Measurements from ENCODE around the gene CARD14. TPM values are rescaled to one million over a fixed set of nuclear protein-coding genes. Genes with fewer than 3 reads are reported as not detected.

Gene CARD14
- total RNA-seq, 1 donor from 2014 or later: 0.60 TPM

- H3K9ac ChIP-seq: no peak overlapping the region
- no peak for DNase-seq (ENCODE audit: low spot score)
- H3K79me2 ChIP-seq (ENCODE audit: low read depth): no peaks in the 10 kb centered on the region
- no peaks in the 10 kb centered on the region for H3K9me3 Mint-ChIP-seq
- H3K4me2 ChIP-seq: no peak overlapping the region
- H3K4me3 ChIP-seq: no peak overlapping the region
- no peaks in the 10 kb centered on the region for H3K36me3 Mint-ChIP-seq
- H3F3A ChIP-seq (ENCODE audit: low read depth): peaks cover 5% of the 10 kb centered on the region
- H3K36me3 ChIP-seq: no peaks in the 10 kb centered on the region
- no peak for TF ChIP-seq EZH2 (IDR thresholded peaks at IDR 0.05)
- TF ChIP-seq EZH2phosphoT487 (IDR thresholded peaks at IDR 0.05): no peak
- no peak for TF ChIP-seq CTCF (IDR thresholded peaks at IDR 0.05)
- peaks cover 21% of the 10 kb centered on the region for H3K4me1 Mint-ChIP-seq
- H4K20me1 ChIP-seq (ENCODE audit: low read depth): no peaks in the 10 kb centered on the region
- H3K27ac Mint-ChIP-seq: no peak overlapping the region
- no peaks in the 10 kb centered on the region for H3K27me3 ChIP-seq
- H3K27ac ChIP-seq: no peak overlapping the region
- H3K4me1 ChIP-seq: no peaks in the 10 kb centered on the region
- H3K9me3 ChIP-seq (ENCODE audit: low read depth): no peaks in the 10 kb centered on the region
- peaks cover 5% of the 10 kb centered on the region for H3K27me3 Mint-ChIP-seq (ENCODE audit: insufficient read depth, low read depth)
- H2AFZ ChIP-seq (replicated peaks): no peak overlapping the region
- no peak overlapping the region for H3K4me3 Mint-ChIP-seq
Observed at GRCh38 chr17:80195141-80195540, 25.3 kb downstream of the CARD14 start.

DNA sequence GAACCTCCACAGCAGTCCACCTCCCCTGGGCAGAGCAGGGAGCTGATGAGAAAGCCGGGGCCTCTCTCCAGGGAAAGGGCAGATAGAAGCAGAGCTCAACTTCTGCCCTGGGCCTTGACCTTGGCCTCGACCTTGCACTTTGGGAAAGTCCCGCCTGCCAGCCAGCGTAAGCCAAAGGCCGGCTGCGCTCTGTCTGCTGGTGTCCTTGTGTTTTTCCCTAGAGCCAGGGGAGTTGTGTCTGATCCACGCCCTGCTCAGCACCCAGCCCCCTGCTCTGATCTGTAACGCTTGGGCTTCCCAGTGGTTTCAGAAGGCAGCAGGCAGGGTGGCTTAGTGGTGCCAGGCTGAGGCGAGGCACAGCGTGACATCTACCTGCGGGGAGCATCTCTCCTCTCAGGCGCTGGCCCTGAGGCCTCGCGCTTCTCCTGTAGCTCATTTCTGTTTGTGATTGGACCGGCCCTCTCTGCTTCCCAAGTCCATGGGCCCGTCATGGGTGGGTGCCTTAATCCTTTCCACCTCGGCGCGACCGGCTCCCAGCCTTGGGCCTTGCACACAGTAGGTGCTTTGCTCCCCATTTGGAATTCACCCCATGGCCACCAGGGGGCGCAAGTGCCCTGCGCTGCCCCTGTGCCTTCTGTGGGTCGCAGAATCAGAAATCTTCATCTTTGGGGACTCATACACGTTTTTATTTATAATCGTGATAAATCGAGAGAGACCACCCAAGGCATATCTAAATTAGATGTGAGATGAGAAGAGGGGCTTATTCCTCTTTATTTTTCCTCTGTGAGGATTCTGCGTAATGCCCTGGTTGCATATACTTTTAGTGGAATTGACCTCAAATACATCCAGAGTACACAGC is 26.1 kb downstream of the CARD14 start:
- Histone ChIP-seq H3K27ac (no peak overlapping the region), H4K20me1 (ENCODE audit: low read depth) (no peaks in the 10 kb centered on the region), H3K27me3 (no peaks in the 10 kb centered on the region), H3K79me2 (ENCODE audit: low read depth) (no peaks in the 10 kb centered on the region), H3F3A (ENCODE audit: low read depth) (peaks cover 5% of the 10 kb centered on the region), H3K9me3 (ENCODE audit: low read depth) (no peaks in the 10 kb centered on the region), H3K4me2 (no peak overlapping the region), H3K4me1 (no peaks in the 10 kb centered on the region), H3K36me3 (no peaks in the 10 kb centered on the region), H2AFZ (replicated peaks) (no peak overlapping the region), H3K4me3 (no peak overlapping the region), H3K9ac (no peak overlapping the region)
- Mint-ChIP-seq H3K27ac (peak overlapping the region; percentile 93), H3K4me1 (peaks cover 21% of the 10 kb centered on the region), H3K4me3 (peak overlapping the region; percentile 72), H3K36me3 (no peaks in the 10 kb centered on the region), H3K9me3 (no peaks in the 10 kb centered on the region), H3K27me3 (ENCODE audit: insufficient read depth, low read depth) (peaks cover 5% of the 10 kb centered on the region)
- DNase-seq (ENCODE audit: low spot score): peak; percentile 59
- no peak for TF ChIP-seq EZH2 (IDR thresholded peaks at IDR 0.05)
- peak; percentile 100 for TF ChIP-seq CTCF (IDR thresholded peaks at IDR 0.05)
- TF ChIP-seq EZH2phosphoT487 (IDR thresholded peaks at IDR 0.05): no peak

DNA sequence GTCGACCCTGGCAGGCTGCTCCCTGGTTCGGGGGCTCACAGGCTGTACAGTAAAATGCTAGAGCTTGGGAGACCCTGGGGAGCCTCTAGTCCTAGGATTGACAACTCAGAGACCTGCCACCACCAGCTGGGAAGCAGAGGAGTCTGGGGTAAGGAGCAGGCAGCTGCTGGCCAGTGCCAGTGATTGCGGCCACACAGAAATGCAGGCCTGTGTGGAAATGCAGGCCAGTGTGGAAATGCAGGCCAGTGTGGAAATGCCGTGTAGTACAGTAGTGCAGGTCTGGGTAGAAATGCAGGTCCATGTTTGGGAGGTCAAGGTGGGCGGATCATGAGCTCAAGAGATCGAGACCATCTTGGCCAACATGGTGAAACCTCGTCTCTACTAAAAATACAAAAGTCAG is 26.8 kb downstream of the CARD14 start:
- no peak overlapping the region for H3K4me3 Mint-ChIP-seq
- no peaks in the 10 kb centered on the region for H3K9me3 Mint-ChIP-seq
- no peaks in the 10 kb centered on the region for H3K4me1 ChIP-seq
- H3K27ac ChIP-seq: no peak overlapping the region
- H3K4me2 ChIP-seq: no peak overlapping the region
- no peaks in the 10 kb centered on the region for H3K79me2 ChIP-seq (ENCODE audit: low read depth)
- H3K27ac Mint-ChIP-seq: no peak overlapping the region
- no peaks in the 10 kb centered on the region for H4K20me1 ChIP-seq (ENCODE audit: low read depth)
- peaks cover 18% of the 10 kb centered on the region for H3K4me1 Mint-ChIP-seq
- no peaks in the 10 kb centered on the region for H3K9me3 ChIP-seq (ENCODE audit: low read depth)
- H3K36me3 ChIP-seq: no peaks in the 10 kb centered on the region
- H3K9ac ChIP-seq: no peak overlapping the region
- H3K27me3 ChIP-seq: no peaks in the 10 kb centered on the region
- TF ChIP-seq EZH2 (IDR thresholded peaks at IDR 0.05): no peak
- TF ChIP-seq CTCF (IDR thresholded peaks at IDR 0.05): no peak
- no peak for TF ChIP-seq EZH2phosphoT487 (IDR thresholded peaks at IDR 0.05)
- no peaks in the 10 kb centered on the region for H3K36me3 Mint-ChIP-seq
- no peak overlapping the region for H3K4me3 ChIP-seq
- no peak for DNase-seq (ENCODE audit: low spot score)
- peaks cover 5% of the 10 kb centered on the region for H3K27me3 Mint-ChIP-seq (ENCODE audit: insufficient read depth, low read depth)
- peaks cover 5% of the 10 kb centered on the region for H3F3A ChIP-seq (ENCODE audit: low read depth)
- H2AFZ ChIP-seq (replicated peaks): no peak overlapping the region
